H9 (cell line): ENCODE data around the gene SYTL5. TPM values are rescaled to one million over a fixed set of nuclear protein-coding genes. Genes with fewer than 3 reads are reported as not detected.

ENCODE experiments used
- DNase-seq: peaks from one replicate; pipeline ENCODE4 v3.0.0-alpha.2; 2017
- H2AFZ ChIP-seq: one replicate; pipeline ENCODE4 v1.6.1; 2013; ENCODE audit warnings: mild to moderate bottlenecking, low read length, control low read depth, moderate library complexity
- H2AK5ac ChIP-seq: 2 replicates; pipeline ENCODE4 v1.6.1; 2013; ENCODE audit warnings: low read length, control low read depth, mixed read lengths; ENCODE audit not compliant: insufficient read length
- H2BK120ac ChIP-seq: one replicate; pipeline ENCODE4 v1.6.1; 2013; ENCODE audit warnings: low read depth, mild to moderate bottlenecking, low read length, control low read depth, inconsistent platforms; ENCODE audit not compliant: poor library complexity, severe bottlenecking
- H2BK12ac ChIP-seq: 2 replicates; pipeline ENCODE4 v1.6.1; 2013; ENCODE audit warnings: low read length, control low read depth, mixed read lengths, low read depth; ENCODE audit not compliant: insufficient read length
- H2BK15ac ChIP-seq: 2 replicates; pipeline ENCODE4 v1.6.1; 2013; ENCODE audit warnings: low read depth, low read length, control low read depth
- H2BK20ac ChIP-seq: one replicate; pipeline ENCODE4 v1.6.1; 2013; ENCODE audit warnings: low read depth, mild to moderate bottlenecking, low read length, control low read depth, inconsistent platforms; ENCODE audit not compliant: poor library complexity, severe bottlenecking
- H2BK5ac ChIP-seq: 2 replicates; pipeline ENCODE4 v1.6.1; 2013; ENCODE audit warnings: low read length, control low read depth, mixed read lengths; ENCODE audit not compliant: insufficient read length
- H3K14ac ChIP-seq: 2 replicates; pipeline ENCODE4 v1.6.1; 2013; ENCODE audit warnings: low read length, control low read depth; ENCODE audit not compliant: insufficient read depth
- H3K18ac ChIP-seq: 2 replicates; pipeline ENCODE4 v1.6.1; 2013; ENCODE audit warnings: low read depth, mild to moderate bottlenecking, mixed read lengths, low read length, control low read depth; ENCODE audit not compliant: insufficient read length
- H3K23ac ChIP-seq: 2 replicates; pipeline ENCODE4 v1.6.1; 2013; ENCODE audit warnings: low read length, control low read depth, mixed read lengths, low read depth; ENCODE audit not compliant: insufficient read length
- H3K23me2 ChIP-seq: 2 replicates; pipeline ENCODE4 v1.6.1; 2013; ENCODE audit warnings: low read depth, mild to moderate bottlenecking, mixed read lengths, low read length, control low read depth; ENCODE audit not compliant: insufficient read length, poor library complexity, severe bottlenecking
- H3K27ac ChIP-seq: 2 replicates; pipeline ENCODE4 v1.5.1; 2013; ENCODE audit warnings: low read length, control low read depth, mixed read lengths, low read depth; ENCODE audit not compliant: insufficient read length
- H3K27me3 ChIP-seq: 2 replicates; pipeline ENCODE4 v1.6.1; 2013; ENCODE audit warnings: low read length, control low read depth, inconsistent platforms; ENCODE audit not compliant: insufficient read depth
- H3K4ac ChIP-seq: 2 replicates; pipeline ENCODE4 v1.6.1; 2013; ENCODE audit warnings: low read depth, mild to moderate bottlenecking, control low read depth, inconsistent platforms, low read length, moderate library complexity
- H3K4me1 ChIP-seq: 2 replicates; pipeline ENCODE4 v1.6.1; 2013; ENCODE audit warnings: low read length, control low read depth, inconsistent platforms; ENCODE audit not compliant: insufficient read depth
- H3K4me2 ChIP-seq: 2 replicates; pipeline ENCODE4 v1.6.1; 2013; ENCODE audit warnings: low read length, control low read depth, mixed read lengths; ENCODE audit not compliant: insufficient read length, insufficient read depth
- H3K56ac ChIP-seq: 2 replicates; pipeline ENCODE4 v1.6.1; 2013; ENCODE audit warnings: low read depth, mild to moderate bottlenecking, mixed read lengths, low read length, control low read depth; ENCODE audit not compliant: insufficient read length
- H3K79me1 ChIP-seq: 2 replicates; pipeline ENCODE4 v1.6.1; 2013; ENCODE audit warnings: low read depth, mild to moderate bottlenecking, moderate library complexity, low read length, control low read depth, inconsistent platforms; ENCODE audit not compliant: insufficient read depth, poor library complexity, severe bottlenecking
- H3K79me2 ChIP-seq: 2 replicates; pipeline ENCODE4 v1.6.1; 2013; ENCODE audit warnings: low read length, control low read depth, inconsistent platforms; ENCODE audit not compliant: insufficient read depth
- H3K9ac ChIP-seq: 2 replicates; pipeline ENCODE4 v1.6.1; 2013; ENCODE audit warnings: low read length, control low read depth, mixed read lengths; ENCODE audit not compliant: insufficient read length; ENCODE audit errors: extremely low read depth
- H3K9me3 ChIP-seq: one replicate; pipeline ENCODE4 v1.6.1; 2013; ENCODE audit warnings: low read depth, low read length, inconsistent platforms; ENCODE audit not compliant: control insufficient read depth
- H3T11ph ChIP-seq: one replicate; pipeline ENCODE4 v1.6.1; 2013; ENCODE audit warnings: mild to moderate bottlenecking, low read length, control low read depth, inconsistent platforms
- H4K20me1 ChIP-seq: one replicate; pipeline ENCODE4 v1.6.1; 2013; ENCODE audit not compliant: control insufficient read depth, insufficient read length, insufficient read depth
- H4K5ac ChIP-seq: 2 replicates; pipeline ENCODE4 v1.6.1; 2013; ENCODE audit warnings: low read depth, mild to moderate bottlenecking, mixed read lengths, low read length, control low read depth; ENCODE audit not compliant: insufficient read length
- H4K8ac ChIP-seq: replicated peaks from 2 replicates; pipeline ENCODE4 v1.6.1; 2013; ENCODE audit warnings: low read length, control low read depth, mixed read lengths, low read depth; ENCODE audit not compliant: insufficient read length
- H4K91ac ChIP-seq: 2 replicates; pipeline ENCODE4 v1.6.1; 2013; ENCODE audit warnings: low read depth, mild to moderate bottlenecking, moderate library complexity, mixed read lengths, low read length, control low read depth; ENCODE audit not compliant: insufficient read length
- H3K27ac Mint-ChIP-seq, 3 experiments: 2 replicates in 2 of 3; 3 replicates in 1 of 3; pipeline ENCODE4 v1.8.0; 2020 to 2021; ENCODE audit warnings: mixed read lengths in 3 of 3, mild to moderate bottlenecking in 1 of 3, moderate library complexity in 1 of 3
- H3K27me3 Mint-ChIP-seq: 2 replicates; pipeline ENCODE4 v1.8.0; 2021; ENCODE audit warnings: low read depth, mild to moderate bottlenecking, moderate library complexity, mixed read lengths
- H3K36me3 Mint-ChIP-seq, 3 experiments: 2 replicates in 2 of 3; 3 replicates in 1 of 3; pipeline ENCODE4 v1.8.0; 2020 to 2021; ENCODE audit warnings: low read depth in 3 of 3, mixed read lengths in 3 of 3; ENCODE audit not compliant: insufficient read depth in 1 of 3
- H3K4me1 Mint-ChIP-seq, 2 experiments: 2 replicates each; pipeline ENCODE4 v1.8.0; 2020; ENCODE audit warnings: mixed read lengths in 2 of 2
- H3K4me3 Mint-ChIP-seq, 2 experiments: 2 replicates in 1 of 2; 3 replicates in 1 of 2; pipeline ENCODE4 v1.8.0; 2020 to 2021; ENCODE audit warnings: mild to moderate bottlenecking in 2 of 2, mixed read lengths in 2 of 2, moderate library complexity in 1 of 2
- H3K9me3 Mint-ChIP-seq, 2 experiments: 2 replicates in 1 of 2; 3 replicates in 1 of 2; pipeline ENCODE4 v1.8.0; 2020; ENCODE audit warnings: mild to moderate bottlenecking in 2 of 2, mixed read lengths in 2 of 2, moderate library complexity in 1 of 2
- CTCF ChIP-seq: fragments of 200-600 bp; sonication (generic); conservative IDR thresholded peaks from 3 replicates; pipeline ENCODE4 v1.8.0; 2021; ENCODE audit warnings: antibody characterized with exemption, mild to moderate bottlenecking
- WGBS: extraction: QIAGEN DNeasy Blood & Tissue Kit; methylation state at CpG from one replicate; pipeline ENCODE4 v1.1.7; 2013; ENCODE audit warnings: missing lambda C conversion rate, low lambda C conversion rate, mixed read lengths; ENCODE audit not compliant: insufficient read length; ENCODE audit errors: extremely low coverage; 5-methylcytosine and 5-hydroxymethylcytosine counted together
- total RNA-seq: library from RNA; stranded (reverse); gene quantifications from 2 replicates; pipeline ENCODE4 v1.2.1, GENCODE V29; 2021

Gene SYTL5
- total RNA-seq, 1 experiment from 2014 or later, result 0.15 TPM

GRCh38 chrX:38052096-38052495 lies 45.7 kb downstream of the SYTL5 start:
- Histone ChIP-seq H3T11ph (no peak overlapping the region), H2BK12ac (no peak overlapping the region), H3K23me2 (no peaks in the 10 kb centered on the region), H3K9ac (no peak overlapping the region), H4K20me1 (no peaks in the 10 kb centered on the region), H3K4me2 (no peak overlapping the region), H2BK15ac (no peak overlapping the region), H3K27ac (no peak overlapping the region), H2BK20ac (no peak overlapping the region), H3K4ac (no peak overlapping the region), H4K8ac (no peak overlapping the region), H3K79me2 (no peaks in the 10 kb centered on the region), H3K56ac (no peak overlapping the region), H2BK5ac (no peak overlapping the region), H3K18ac (no peak overlapping the region), H3K27me3 (no peaks in the 10 kb centered on the region), H3K79me1 (no peaks in the 10 kb centered on the region), H2AK5ac (no peak overlapping the region), H2BK120ac (no peak overlapping the region), H4K5ac (no peak overlapping the region), H3K4me1 (no peaks in the 10 kb centered on the region), H3K14ac (no peak overlapping the region), H3K9me3 (no peaks in the 10 kb centered on the region), H4K91ac (no peak overlapping the region), H3K23ac (no peak overlapping the region), H2AFZ (no peak overlapping the region)
- TF ChIP-seq CTCF, result no peak
- no peak overlapping the region for H3K27ac Mint-ChIP-seq
- DNase-seq, result no peak
- H3K36me3 Mint-ChIP-seq, result peaks cover 0 to 4% (median 3%) of the 10 kb centered on the region in 3 experiments; a peak in 3 of 7 replicates
- peaks cover 0 to 3% of the 10 kb centered on the region in 2 experiments; a peak in 1 of 4 replicates for H3K4me1 Mint-ChIP-seq
- peaks cover 56 to 66% of the 10 kb centered on the region in 2 experiments for H3K9me3 Mint-ChIP-seq
- no CpG with 5 or more reads among the region's 1 CpG for WGBS
- no peaks in the 10 kb centered on the region for H3K27me3 Mint-ChIP-seq
- no peak overlapping the region for H3K4me3 Mint-ChIP-seq
